ENCODE data around the gene RRAGD. TPM values are rescaled to one million over a fixed set of nuclear protein-coding genes. Genes with fewer than 3 reads are reported as not detected.

RRAGD gene
- total and polyA plus RNA-seq, 2 experiments from 2014 or later, result 7.0 to 20.1 TPM

- no peak overlapping the region for H3K4me3 Mint-ChIP-seq
- H3K4me1 Mint-ChIP-seq, result peaks cover 16% of the 10 kb centered on the region
- H3K36me3 ChIP-seq (ENCODE audit: insufficient read depth), result no peaks in the 10 kb centered on the region
- peaks cover 3% of the 10 kb centered on the region for H3K27me3 Mint-ChIP-seq (ENCODE audit: insufficient read depth, low read depth, poor library complexity)
- no peaks in the 10 kb centered on the region for H3K27me3 ChIP-seq (ENCODE audit: insufficient read depth)
- ATAC-seq, result no peak
- H4K20me1 ChIP-seq (replicated peaks; ENCODE audit: insufficient read depth), result no peaks in the 10 kb centered on the region; the same call in 1 of the 2 replicates
- no peak overlapping the region for H3K4me2 ChIP-seq
- no peaks in the 10 kb centered on the region for H3F3A ChIP-seq (replicated peaks; ENCODE audit: low read depth)
- 0 out of 3 replicates have a peak, but pooled peaks cover 4% of the 10 kb centered on the region for H3K36me3 Mint-ChIP-seq (ENCODE audit: low read depth)
- no peaks in the 10 kb centered on the region for H3K9me3 Mint-ChIP-seq
- H3K27ac ChIP-seq (ENCODE audit: low read depth), result no peak overlapping the region
- TF ChIP-seq STAT1 (IDR thresholded peaks at IDR 0.05; ENCODE audit: unreplicated experiment), result no peak
- TF ChIP-seq JUNB (IDR thresholded peaks at IDR 0.05; ENCODE audit: unreplicated experiment), result no peak
- TF ChIP-seq NANOG (IDR thresholded peaks at IDR 0.05; ENCODE audit: borderline replicate concordance), result no peak
- TF ChIP-seq EZH2 (IDR thresholded peaks at IDR 0.05; ENCODE audit: low read depth, unreplicated experiment), result no peak
- TF ChIP-seq ETS1 (IDR thresholded peaks at IDR 0.05), result no peak
- TF ChIP-seq ZNF114 (CRISPR knock-in tag; IDR thresholded peaks at IDR 0.05), result no peak
- TF ChIP-seq ZNF331 (CRISPR knock-in tag; IDR thresholded peaks at IDR 0.05; ENCODE audit: low read depth), result no peak
- TF ChIP-seq EZH2phosphoT487 (IDR thresholded peaks at IDR 0.05; ENCODE audit: unreplicated experiment), result no peak
- no peak for TF ChIP-seq CTCF (conservative IDR thresholded peaks at IDR 0.05; ENCODE audit: low read depth in 2 of 2)
- TF ChIP-seq REST (IDR thresholded peaks at IDR 0.05; ENCODE audit: unreplicated experiment), result no peak
- TF ChIP-seq ZNF462 (CRISPR knock-in tag; IDR thresholded peaks at IDR 0.05), result no peak
- no peak for TF ChIP-seq POLR2AphosphoS5 (IDR thresholded peaks at IDR 0.05; ENCODE audit: low read depth)
- TF ChIP-seq CREB1 (CRISPR knock-in tag; IDR thresholded peaks at IDR 0.05; ENCODE audit: low read depth), result no peak
- H2AFZ ChIP-seq, result no peak overlapping the region
- no peak overlapping the region for H3K4me3 ChIP-seq
- peaks cover 26% of the 10 kb centered on the region for H3K79me2 ChIP-seq (replicated peaks; ENCODE audit: insufficient read depth)
- H3K27ac Mint-ChIP-seq, result no peak overlapping the region
- H3K9me2 ChIP-seq (ENCODE audit: insufficient read depth), result no peaks in the 10 kb centered on the region
- peaks cover 9% of the 10 kb centered on the region for H3K4me1 ChIP-seq (ENCODE audit: insufficient read depth)
- DNase-seq (ENCODE audit: low spot score), result no peak
Observed at GRCh38 chr6:89400912-89401399, 11.1 kb downstream of the RRAGD start.
